ENCODE measurements around the gene CALN1. TPM values are rescaled to one million over a fixed set of nuclear protein-coding genes. Genes with fewer than 3 reads are reported as not detected.

Gene CALN1
- total RNA-seq, 1 donor from 2014 or later: not detected

GRCh38 chr7:72411419-72411818, 719 bp downstream of the CALN1 start:
- no peak for DNase-seq (ENCODE audit: extremely low spot score, unreplicated experiment)
- no peak for TF ChIP-seq CTCF (IDR thresholded peaks at IDR 0.05)
- Mint-ChIP-seq H3K27ac (ENCODE audit: unreplicated experiment) (no peak overlapping the region), H3K27me3 (ENCODE audit: unreplicated experiment) (no peaks in the 10 kb centered on the region), H3K36me3 (ENCODE audit: unreplicated experiment) (no peaks in the 10 kb centered on the region), H3K4me1 (ENCODE audit: unreplicated experiment) (no peaks in the 10 kb centered on the region), H3K9me3 (ENCODE audit: unreplicated experiment) (peaks cover 5% of the 10 kb centered on the region), H3K4me3 (ENCODE audit: unreplicated experiment) (no peak overlapping the region)

- DNase-seq (ENCODE audit: extremely low spot score, unreplicated experiment): no peak
- H3K36me3 Mint-ChIP-seq (ENCODE audit: unreplicated experiment): no peaks in the 10 kb centered on the region
- H3K27ac Mint-ChIP-seq (ENCODE audit: unreplicated experiment): no peak overlapping the region
- H3K27me3 Mint-ChIP-seq (ENCODE audit: unreplicated experiment): no peaks in the 10 kb centered on the region
- H3K4me3 Mint-ChIP-seq (ENCODE audit: unreplicated experiment): no peak overlapping the region
- H3K9me3 Mint-ChIP-seq (ENCODE audit: unreplicated experiment): peaks cover 8% of the 10 kb centered on the region
- TF ChIP-seq CTCF (IDR thresholded peaks at IDR 0.05): no peak
- H3K4me1 Mint-ChIP-seq (ENCODE audit: unreplicated experiment): no peaks in the 10 kb centered on the region
Observed at GRCh38 chr7:72409638-72410015, 2.5 kb downstream of the CALN1 start.

- H3K27ac Mint-ChIP-seq (ENCODE audit: unreplicated experiment): no peak overlapping the region
- no peaks in the 10 kb centered on the region for H3K36me3 Mint-ChIP-seq (ENCODE audit: unreplicated experiment)
- DNase-seq (ENCODE audit: extremely low spot score, unreplicated experiment): no peak
- peaks cover 8% of the 10 kb centered on the region for H3K9me3 Mint-ChIP-seq (ENCODE audit: unreplicated experiment)
- no peaks in the 10 kb centered on the region for H3K27me3 Mint-ChIP-seq (ENCODE audit: unreplicated experiment)
- no peak overlapping the region for H3K4me3 Mint-ChIP-seq (ENCODE audit: unreplicated experiment)
- no peak for TF ChIP-seq CTCF (IDR thresholded peaks at IDR 0.05)
- no peaks in the 10 kb centered on the region for H3K4me1 Mint-ChIP-seq (ENCODE audit: unreplicated experiment)
Observed at GRCh38 chr7:72408966-72409637, 3.0 kb downstream of the CALN1 start.

- Mint-ChIP-seq H3K27me3 (ENCODE audit: unreplicated experiment) (no peaks in the 10 kb centered on the region), H3K9me3 (ENCODE audit: unreplicated experiment) (peaks cover 18% of the 10 kb centered on the region), H3K4me1 (ENCODE audit: unreplicated experiment) (no peaks in the 10 kb centered on the region), H3K27ac (ENCODE audit: unreplicated experiment) (no peak overlapping the region), H3K36me3 (ENCODE audit: unreplicated experiment) (no peaks in the 10 kb centered on the region), H3K4me3 (ENCODE audit: unreplicated experiment) (no peak overlapping the region)
- no peak for DNase-seq (ENCODE audit: extremely low spot score, unreplicated experiment)
- TF ChIP-seq CTCF (IDR thresholded peaks at IDR 0.05): no peak
Observed at GRCh38 chr7:72406820-72407403, 5.2 kb downstream of the CALN1 start.

GRCh38 chr7:72405871-72406270, 6.3 kb downstream of the CALN1 start:
- no peak overlapping the region for H3K4me3 Mint-ChIP-seq (ENCODE audit: unreplicated experiment)
- no peak overlapping the region for H3K27ac Mint-ChIP-seq (ENCODE audit: unreplicated experiment)
- no peak for TF ChIP-seq CTCF (IDR thresholded peaks at IDR 0.05)
- no peaks in the 10 kb centered on the region for H3K27me3 Mint-ChIP-seq (ENCODE audit: unreplicated experiment)
- no peaks in the 10 kb centered on the region for H3K36me3 Mint-ChIP-seq (ENCODE audit: unreplicated experiment)
- no peak for DNase-seq (ENCODE audit: extremely low spot score, unreplicated experiment)
- no peaks in the 10 kb centered on the region for H3K4me1 Mint-ChIP-seq (ENCODE audit: unreplicated experiment)
- peaks cover 21% of the 10 kb centered on the region for H3K9me3 Mint-ChIP-seq (ENCODE audit: unreplicated experiment)

Measured in osteocyte (in vitro differentiated cells).